ENCODE results near the gene PMIS2. TPM values are rescaled to one million over a fixed set of nuclear protein-coding genes. Genes with fewer than 3 reads are reported as not detected.

PMIS2 gene
- polyA plus RNA-seq, 3 donors = not detected

DNA sequence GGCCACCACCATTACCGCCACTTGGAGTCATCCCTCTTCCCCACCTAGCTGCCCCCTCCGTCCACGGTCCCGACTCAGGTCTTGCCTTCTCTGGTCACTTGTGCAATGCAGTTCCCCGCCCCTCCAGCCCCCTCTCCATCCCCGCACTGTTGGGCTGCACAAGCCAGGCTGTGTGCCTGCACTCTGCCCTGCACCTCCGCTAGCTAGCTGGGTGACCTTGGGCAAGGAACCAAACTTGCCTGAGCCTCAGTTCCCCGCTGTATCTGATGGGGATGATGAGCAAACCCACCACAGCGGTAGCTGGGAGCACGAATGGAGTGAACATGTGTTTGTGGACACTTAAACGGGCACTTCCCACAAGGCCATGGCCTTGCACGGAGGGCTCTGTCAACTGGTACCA lies 46.1 kb upstream of the PMIS2 start:
- Mint-ChIP-seq H3K9me3 (no peaks in the 10 kb centered on the region), H3K27me3 (ENCODE audit: low read depth in 3 of 3) (peaks cover 4 to 6% (median 6%) of the 10 kb centered on the region in 3 donors), H3K27ac (peak overlapping the region in 1 of 7 donors; percentile 45), H3K4me1 (peaks cover 12% of the 10 kb centered on the region), H3K4me3 (no peak overlapping the region), H3K36me3 (peaks cover 7 to 8% of the 10 kb centered on the region in 2 donors)
- H3K36me3 ChIP-seq (replicated peaks in 1 of 2; ENCODE audit: control insufficient read depth in 1 of 2, insufficient read depth in 2 of 2, low read length in 2 of 2) = no peaks in the 10 kb centered on the region
- no peaks in the 10 kb centered on the region for H3K27me3 ChIP-seq (ENCODE audit: control insufficient read depth in 2 of 2, insufficient read depth in 2 of 2, low read length in 2 of 2)
- H3K4me3 ChIP-seq (replicated peaks in 1 of 3; ENCODE audit: low read depth in 2 of 3, low read length in 3 of 3) = no peak overlapping the region
- no peak overlapping the region for H3K9ac ChIP-seq (ENCODE audit: insufficient read depth, low read length, poor library complexity, severe bottlenecking)
- DNase-seq = no peak
- H2AFZ ChIP-seq (ENCODE audit: insufficient read depth, low read depth, low read length, poor library complexity, severe bottlenecking) = no peak overlapping the region
- H4K20me1 ChIP-seq (ENCODE audit: insufficient read depth, low read length) = no peaks in the 10 kb centered on the region
- H3K27ac ChIP-seq (ENCODE audit: low read depth in 1 of 2, low read length in 2 of 2) = no peak overlapping the region
- no peaks in the 10 kb centered on the region for H3K79me2 ChIP-seq (ENCODE audit: insufficient read depth, low read length)
- WGBS (ENCODE audit: insufficient coverage) = 94% methylated on average over 12 of the region's 12 CpGs
- no peak overlapping the region for H3K4me2 ChIP-seq (replicated peaks; ENCODE audit: extremely low read depth, low read length, poor library complexity, severe bottlenecking)
- no peaks in the 10 kb centered on the region for H3K9me3 ChIP-seq (replicated peaks in 1 of 2; ENCODE audit: control insufficient read depth in 1 of 2, insufficient read depth in 1 of 2, low read length in 2 of 2)
- H3K4me1 ChIP-seq (ENCODE audit: control insufficient read depth in 1 of 2, insufficient read depth in 2 of 2, low read length in 2 of 2) = peaks cover 8 to 9% of the 10 kb centered on the region in 2 donors
- intact Hi-C loops (cut with micrococcal nuclease) = no loop called here
- TF ChIP-seq, protein P1, sequence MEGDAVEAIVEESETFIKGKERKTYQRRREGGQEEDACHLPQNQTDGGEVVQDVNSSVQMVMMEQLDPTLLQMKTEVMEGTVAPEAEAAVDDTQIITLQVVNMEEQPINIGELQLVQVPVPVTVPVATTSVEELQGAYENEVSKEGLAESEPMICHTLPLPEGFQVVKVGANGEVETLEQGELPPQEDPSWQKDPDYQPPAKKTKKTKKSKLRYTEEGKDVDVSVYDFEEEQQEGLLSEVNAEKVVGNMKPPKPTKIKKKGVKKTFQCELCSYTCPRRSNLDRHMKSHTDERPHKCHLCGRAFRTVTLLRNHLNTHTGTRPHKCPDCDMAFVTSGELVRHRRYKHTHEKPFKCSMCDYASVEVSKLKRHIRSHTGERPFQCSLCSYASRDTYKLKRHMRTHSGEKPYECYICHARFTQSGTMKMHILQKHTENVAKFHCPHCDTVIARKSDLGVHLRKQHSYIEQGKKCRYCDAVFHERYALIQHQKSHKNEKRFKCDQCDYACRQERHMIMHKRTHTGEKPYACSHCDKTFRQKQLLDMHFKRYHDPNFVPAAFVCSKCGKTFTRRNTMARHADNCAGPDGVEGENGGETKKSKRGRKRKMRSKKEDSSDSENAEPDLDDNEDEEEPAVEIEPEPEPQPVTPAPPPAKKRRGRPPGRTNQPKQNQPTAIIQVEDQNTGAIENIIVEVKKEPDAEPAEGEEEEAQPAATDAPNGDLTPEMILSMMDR (IDR thresholded peaks at IDR 0.05) = no peak

DNA sequence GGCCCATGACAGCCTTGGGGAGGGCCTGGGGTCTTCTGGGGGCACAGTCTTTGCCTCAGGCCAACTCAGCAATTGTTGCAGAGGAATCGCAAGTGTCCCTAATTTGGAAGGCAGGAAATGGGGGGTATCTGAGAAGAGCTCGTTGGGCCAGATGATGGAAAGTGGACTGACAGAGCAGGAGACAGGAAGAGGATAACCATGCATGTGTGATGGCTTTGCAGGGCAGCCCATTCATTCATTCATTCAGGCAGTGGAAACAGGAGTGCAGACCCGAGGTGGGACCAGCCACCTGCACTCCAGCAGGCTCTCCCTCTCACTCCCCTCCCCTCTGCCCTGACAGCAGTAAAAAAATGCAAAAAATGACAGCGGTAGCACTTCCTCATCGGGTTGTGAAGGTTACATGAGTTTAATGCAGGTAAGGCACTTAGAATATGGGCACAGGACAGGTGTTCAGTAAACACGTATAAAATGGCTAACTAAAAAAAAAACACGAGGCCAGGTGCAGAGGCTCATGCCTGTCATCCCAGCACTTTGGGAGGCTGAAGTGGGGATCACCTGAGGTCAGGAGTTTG lies 45.5 kb upstream of the PMIS2 start:
- Mint-ChIP-seq H3K4me1 (peaks cover 13% of the 10 kb centered on the region), H3K27ac (no peak overlapping the region), H3K27me3 (ENCODE audit: low read depth in 3 of 3) (peaks cover 2 to 4% (median 2%) of the 10 kb centered on the region in 3 donors), H3K36me3 (peaks cover 7 to 8% of the 10 kb centered on the region in 2 donors), H3K4me3 (no peak overlapping the region), H3K9me3 (no peaks in the 10 kb centered on the region)
- intact Hi-C loops (cut with micrococcal nuclease) = no loop called here
- Histone ChIP-seq H3K9me3 (replicated peaks in 1 of 2; ENCODE audit: control insufficient read depth in 1 of 2, insufficient read depth in 1 of 2, low read length in 2 of 2) (no peaks in the 10 kb centered on the region), H4K20me1 (ENCODE audit: insufficient read depth, low read length) (no peaks in the 10 kb centered on the region), H3K9ac (ENCODE audit: insufficient read depth, low read length, poor library complexity, severe bottlenecking) (no peak overlapping the region), H3K79me2 (ENCODE audit: insufficient read depth, low read length) (no peaks in the 10 kb centered on the region), H3K27ac (ENCODE audit: low read depth in 1 of 2, low read length in 2 of 2) (no peak overlapping the region), H3K36me3 (replicated peaks in 1 of 2; ENCODE audit: control insufficient read depth in 1 of 2, insufficient read depth in 2 of 2, low read length in 2 of 2) (no peaks in the 10 kb centered on the region), H3K4me3 (replicated peaks in 1 of 3; ENCODE audit: low read depth in 2 of 3, low read length in 3 of 3) (no peak overlapping the region), H3K27me3 (ENCODE audit: control insufficient read depth in 2 of 2, insufficient read depth in 2 of 2, low read length in 2 of 2) (no peaks in the 10 kb centered on the region), H3K4me1 (ENCODE audit: control insufficient read depth in 1 of 2, insufficient read depth in 2 of 2, low read length in 2 of 2) (peaks cover 10 to 13% of the 10 kb centered on the region in 2 donors), H3K4me2 (replicated peaks; ENCODE audit: extremely low read depth, low read length, poor library complexity, severe bottlenecking) (no peak overlapping the region), H2AFZ (ENCODE audit: insufficient read depth, low read depth, low read length, poor library complexity, severe bottlenecking) (no peak overlapping the region)
- DNase-seq = no peak
- TF ChIP-seq, protein P1 (IDR thresholded peaks at IDR 0.05) = no peak
- WGBS (ENCODE audit: insufficient coverage) = 61% methylated on average over 3 of the region's 7 CpGs

Measured in CD14-positive monocyte (primary cell).